Measurements from ENCODE around the gene AHSG.
"Not testable (repeated sequence)": the region's sequence is repeated elsewhere in the genome, so short reads cannot be mapped to it uniquely, and the experiment has no call there.

The AHSG gene, protein sequence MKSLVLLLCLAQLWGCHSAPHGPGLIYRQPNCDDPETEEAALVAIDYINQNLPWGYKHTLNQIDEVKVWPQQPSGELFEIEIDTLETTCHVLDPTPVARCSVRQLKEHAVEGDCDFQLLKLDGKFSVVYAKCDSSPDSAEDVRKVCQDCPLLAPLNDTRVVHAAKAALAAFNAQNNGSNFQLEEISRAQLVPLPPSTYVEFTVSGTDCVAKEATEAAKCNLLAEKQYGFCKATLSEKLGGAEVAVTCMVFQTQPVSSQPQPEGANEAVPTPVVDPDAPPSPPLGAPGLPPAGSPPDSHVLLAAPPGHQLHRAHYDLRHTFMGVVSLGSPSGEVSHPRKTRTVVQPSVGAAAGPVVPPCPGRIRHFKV

GRCh38 chr3:186612721-186613636 is at the start of gene AHSG:
AHSG (plus strand) TSS chr3:186613060; CDS start chr3:186613142, 82 bp downstream.
- DNase-seq = no peak

DNA sequence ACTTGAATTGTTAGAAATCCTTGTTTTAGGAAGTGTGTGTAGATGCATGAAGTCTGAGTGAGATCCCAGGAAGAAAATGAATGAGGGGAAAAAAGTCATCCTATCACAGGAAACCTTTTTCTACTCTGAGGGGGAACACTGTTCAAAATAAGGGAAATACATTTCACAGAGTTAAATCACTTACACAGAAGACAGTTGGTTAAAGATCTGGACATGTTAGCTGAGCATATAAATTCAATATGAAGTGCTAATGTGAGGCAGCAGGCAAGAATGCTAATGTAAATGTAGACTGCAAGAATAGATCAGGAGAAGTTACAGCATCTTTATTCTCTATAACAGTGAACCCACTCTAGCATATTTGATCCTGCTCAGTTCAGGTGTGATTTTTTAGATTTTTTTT is 48.3 kb upstream of the AHSG start:
- DNase-seq = no peak

DNA sequence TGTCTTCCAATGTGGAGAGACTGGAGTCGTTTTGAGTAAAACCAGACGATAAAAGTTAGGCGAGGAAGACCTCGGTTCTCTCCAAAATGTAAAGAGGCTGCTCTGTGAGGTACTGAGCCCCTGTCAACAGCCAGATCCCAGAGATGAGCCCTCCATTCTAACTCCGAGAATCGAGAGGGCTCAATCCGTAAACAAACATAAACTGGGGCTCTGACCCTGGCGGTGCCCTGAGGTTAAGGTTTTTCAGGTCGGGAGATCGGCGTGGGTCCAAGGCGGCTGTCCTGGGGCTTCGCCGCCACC is 46.1 kb upstream of the AHSG start:
- DNase-seq = no peak

GRCh38 chr3:186567072-186567921 is 45.6 kb upstream of the AHSG start, which contains the start of gene TBCCD1:
TBCCD1 (minus strand) TSS chr3:186567339; CDS start chr3:186564329, 3,010 bp downstream.
- DNase-seq = peak; percentile 37 to 95 (median 84)

- DNase-seq = not testable (repeated sequence)
Measured at GRCh38 chr3:186569361-186569760, 43.5 kb upstream of the AHSG start.

- DNase-seq = no peak
Measured at GRCh38 chr3:186569779-186570095, 43.1 kb upstream of the AHSG start.

GRCh38 chr3:186570096-186570940 is 42.5 kb upstream of the AHSG start, which contains the start of gene DNAJB11:
DNAJB11 (plus strand) TSS chr3:186570720; CDS start chr3:186570898, 178 bp downstream.
- DNase-seq = peak; percentile 51 to 100 (median 99)

DNA sequence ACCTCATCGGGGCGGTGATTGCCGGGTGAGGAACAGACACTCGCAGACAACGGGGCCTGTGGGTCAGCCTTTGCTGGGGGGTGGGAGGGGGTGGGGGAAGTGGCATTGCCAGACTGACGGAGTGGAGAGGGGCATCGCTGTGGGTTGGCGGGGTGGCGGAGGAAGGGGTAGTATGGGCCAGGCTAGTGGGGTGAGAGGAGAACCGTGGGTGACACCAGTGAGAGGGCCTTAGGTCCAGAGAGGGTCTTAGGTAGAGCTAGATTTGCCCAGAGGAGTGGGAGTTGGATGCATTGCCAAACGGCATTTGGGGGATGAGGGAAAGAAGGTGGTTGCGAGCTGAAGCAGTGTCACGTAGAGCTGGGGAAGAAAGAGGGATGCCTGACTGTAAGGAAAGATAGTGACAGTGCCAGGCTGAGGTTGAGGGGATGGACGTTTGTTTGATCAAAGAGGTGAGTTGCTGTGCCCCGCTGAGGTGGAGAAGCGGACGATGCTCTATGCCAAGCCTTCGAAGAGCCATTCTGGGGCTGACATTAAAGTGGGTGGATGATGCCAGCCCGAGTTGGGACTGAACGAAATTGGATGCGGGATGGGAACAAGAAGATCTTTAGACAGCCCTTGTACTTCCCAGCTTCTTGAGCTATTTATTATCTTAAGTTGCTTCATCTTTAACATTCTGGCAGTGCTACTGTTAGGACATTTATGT is 41.8 kb upstream of the AHSG start:
- DNase-seq = peak in 1 of 56 donors; percentile 11

DNA sequence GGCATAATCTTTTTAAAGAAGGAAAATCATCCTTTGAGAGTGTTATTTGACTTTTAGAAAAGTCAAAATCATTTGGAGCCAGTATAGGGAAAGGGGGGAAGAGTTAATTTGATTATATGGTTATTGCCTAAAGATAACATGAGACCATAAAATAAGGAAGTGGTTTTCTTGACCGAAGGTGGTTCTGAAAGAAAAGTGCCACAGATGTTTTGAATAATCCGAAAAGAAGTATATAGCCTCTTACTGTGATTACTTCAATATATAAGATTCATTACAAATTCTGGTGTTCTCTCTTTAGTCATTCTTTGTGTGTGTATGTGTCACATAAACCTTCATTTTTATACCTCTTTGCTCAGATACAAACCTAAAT is 41.2 kb upstream of the AHSG start:
- no peak for DNase-seq

GRCh38 chr3:186577521-186577920 is 35.3 kb upstream of the AHSG start:
- no peak for DNase-seq

- no peak for DNase-seq
Measured at GRCh38 chr3:186580785-186581184, 32.1 kb upstream of the AHSG start.

GRCh38 chr3:186582541-186582940 is 30.3 kb upstream of the AHSG start:
- DNase-seq = no peak

DNA sequence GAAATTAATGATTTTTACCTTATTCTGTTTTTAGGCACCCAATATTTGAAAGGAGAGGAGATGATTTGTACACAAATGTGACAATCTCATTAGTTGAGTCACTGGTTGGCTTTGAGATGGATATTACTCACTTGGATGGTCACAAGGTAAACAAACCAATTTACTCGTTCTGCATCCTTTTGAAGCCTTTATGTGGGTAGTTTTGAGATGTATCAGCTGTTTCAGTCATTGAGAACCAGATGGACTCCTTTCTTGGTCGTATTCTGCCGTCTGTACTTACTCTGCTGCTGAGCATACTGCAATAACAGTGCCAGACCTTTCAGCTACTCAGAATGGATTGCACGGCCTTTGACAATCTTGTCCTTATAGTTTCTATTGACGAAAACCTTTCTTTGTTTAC is 29.0 kb upstream of the AHSG start:
- no peak for DNase-seq

DNA sequence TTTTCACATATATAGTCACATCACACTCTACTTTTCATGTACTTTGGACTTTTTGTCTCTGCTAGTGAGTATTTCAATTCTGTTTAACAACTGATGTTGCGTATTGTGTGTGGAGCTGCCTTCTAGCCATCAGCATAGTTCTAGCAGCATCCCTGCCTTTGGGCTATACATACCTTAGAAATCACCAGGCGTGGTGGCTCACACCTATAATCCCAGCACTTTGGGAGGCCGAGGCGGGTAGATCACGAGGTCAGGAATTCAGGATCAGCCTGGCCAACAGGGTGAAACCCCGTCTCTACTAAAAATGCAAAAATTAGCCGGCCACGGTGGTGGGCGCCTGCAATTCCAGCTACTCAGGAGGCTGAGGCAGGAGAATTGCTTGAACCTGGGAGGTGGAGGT is 26.6 kb upstream of the AHSG start:
- not testable (repeated sequence) for DNase-seq

- no peak for DNase-seq
Measured at GRCh38 chr3:186587183-186587582, 25.7 kb upstream of the AHSG start.

- no peak for DNase-seq
Measured at GRCh38 chr3:186588632-186589031, 24.2 kb upstream of the AHSG start.

DNA sequence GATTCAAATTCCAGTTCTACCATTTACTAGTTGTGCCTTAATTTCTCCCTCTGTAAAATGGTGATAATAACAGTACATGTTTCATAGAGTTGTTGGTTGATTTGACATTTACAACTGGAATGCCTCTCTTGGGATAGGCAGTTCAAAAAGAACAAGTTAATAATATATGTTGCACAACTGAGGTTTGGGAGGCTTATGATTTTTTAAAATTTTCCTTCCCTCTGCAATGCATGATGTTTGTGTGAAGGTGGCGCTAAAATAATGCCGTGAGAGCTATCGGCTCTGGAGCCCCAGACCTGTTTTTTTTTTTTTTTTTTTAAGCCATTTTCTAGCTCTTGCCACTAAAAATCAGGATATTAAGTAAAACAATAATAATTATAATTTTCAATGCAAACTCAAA is 23.7 kb upstream of the AHSG start:
- no peak for DNase-seq

- DNase-seq = no peak
Measured at GRCh38 chr3:186589856-186590579, 22.8 kb upstream of the AHSG start.

DNA sequence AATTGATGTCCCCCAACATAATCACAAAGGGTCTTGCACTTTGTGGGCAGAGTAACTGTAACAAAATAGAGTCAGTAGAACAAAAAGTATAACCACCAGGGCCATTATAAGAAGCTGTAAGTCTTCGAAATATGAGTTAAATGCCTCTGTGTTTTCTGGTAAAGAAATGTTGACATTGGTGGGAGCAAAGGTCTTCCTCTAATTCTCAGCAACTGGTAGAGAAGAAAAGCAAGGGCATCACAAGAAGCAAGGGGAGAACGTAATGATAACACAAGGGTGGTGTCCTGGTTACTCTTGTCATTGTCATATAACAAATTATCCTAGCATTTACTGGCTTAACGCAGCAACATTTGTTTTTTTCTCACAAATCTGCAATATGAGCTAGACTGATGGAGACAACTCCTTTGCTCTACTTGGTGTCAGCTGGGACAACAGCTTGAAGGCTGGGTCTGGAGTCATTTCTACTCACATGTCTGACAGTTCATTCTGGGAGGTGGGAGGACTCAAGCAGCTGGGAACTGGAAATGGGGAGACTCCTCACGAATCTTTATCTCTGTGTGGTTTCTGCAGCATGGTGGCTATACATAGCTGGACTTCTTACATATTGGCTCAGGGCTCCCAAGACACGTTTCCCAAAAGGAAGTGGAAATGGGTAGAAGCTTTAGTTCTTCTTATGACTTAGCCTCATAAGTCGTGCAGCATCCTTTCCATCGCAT is 22.1 kb upstream of the AHSG start:
- peak in 1 of 56 donors; percentile 7 for DNase-seq
